Activated CD4-positive, CD25-positive, alpha-beta regulatory T cell (primary cell): Measurements from ENCODE around the gene HAUS3.
"Not testable (repeated sequence)": the region's sequence is repeated elsewhere in the genome, so short reads cannot be mapped to it uniquely, and the experiment has no call there.

ENCODE experiments used
- DNase-seq, 4 experiments: peaks; one replicate each; lab custom pipeline; 2025; lab: John Stamatoyannopoulos, UW

The HAUS3 gene

GRCh38 chr4:2220016-2220630 is 21.8 kb downstream of the HAUS3 start:
- peak; percentile 59 to 68 (median 65) for DNase-seq

- DNase-seq, result no peak
These were observed 22.6 kb downstream of the HAUS3 start for GRCh38 chr4:2219233-2219760.

- no peak for DNase-seq
These were observed 23.5 kb downstream of the HAUS3 start for GRCh38 chr4:2218436-2218835.

GRCh38 chr4:2217726-2218125 is 24.2 kb downstream of the HAUS3 start:
- no peak for DNase-seq

- DNase-seq, result no peak
These were observed 29.1 kb downstream of the HAUS3 start for GRCh38 chr4:2212831-2213230.

- DNase-seq, result not testable (repeated sequence)
These were observed 39.1 kb downstream of the HAUS3 start for GRCh38 chr4:2202789-2203188.

GRCh38 chr4:2194496-2194895 is 47.4 kb downstream of the HAUS3 start:
- DNase-seq, result no peak

GRCh38 chr4:2193326-2193725 is 48.6 kb downstream of the HAUS3 start:
- no peak for DNase-seq

- no peak for DNase-seq
These were observed 55.1 kb downstream of the HAUS3 start for GRCh38 chr4:2186865-2187172.

GRCh38 chr4:2186133-2186864 is 55.6 kb downstream of the HAUS3 start:
- DNase-seq, result no peak

- no peak for DNase-seq
These were observed 58.5 kb downstream of the HAUS3 start for GRCh38 chr4:2183394-2183793.

GRCh38 chr4:2182994-2183393 is 58.9 kb downstream of the HAUS3 start:
- DNase-seq, result no peak

GRCh38 chr4:2180410-2180809 is 61.5 kb downstream of the HAUS3 start:
- DNase-seq, result no peak

- no peak for DNase-seq
These were observed 62.2 kb downstream of the HAUS3 start for GRCh38 chr4:2179717-2180116.

- no peak for DNase-seq
These were observed 62.9 kb downstream of the HAUS3 start for GRCh38 chr4:2178986-2179385.
